Endometrial microvascular endothelial cells (primary cell): ENCODE measurements around the gene RNF115. TPM values are rescaled to one million over a fixed set of nuclear protein-coding genes. Genes with fewer than 3 reads are reported as not detected.

Source experiments
- total RNA-seq: library from RNA; depleted of rRNA; stranded (reverse); fragments of >200 nt; gene quantifications from one replicate; pipeline ENCODE4 v1.2.3, GENCODE V29; 2015; ENCODE audit errors: inconsistent ontology term

RNF115 gene
- total RNA-seq, 1 donor from 2014 or later: 13.0 TPM

Other genes starting within 250 kb of the RNF115 start
- 47.6 TPM for gene GPR89A, start 216.1 kb downstream of the RNF115 start, total RNA-seq
- gene PDZK1, start 116.7 kb downstream of the RNF115 start, total RNA-seq: not detected
- gene CD160, start 104.6 kb downstream of the RNF115 start, total RNA-seq: not detected
- gene POLR3C, start 105 bp upstream of the RNF115 start, total RNA-seq: 30.4 TPM
- 5.4 TPM for gene NUDT17, start 21.5 kb upstream of the RNF115 start, total RNA-seq
- 40.0 TPM for gene PIAS3, start 35.0 kb upstream of the RNF115 start, total RNA-seq
- gene ANKRD35, start 61.8 kb upstream of the RNF115 start, total RNA-seq: 0.93 TPM
- 5.0 TPM for gene ITGA10, start 86.0 kb upstream of the RNF115 start, total RNA-seq
- gene PEX11B, start 94.6 kb upstream of the RNF115 start, total RNA-seq: 39.3 TPM
- 224 TPM for gene RBM8A, start 103.4 kb upstream of the RNF115 start, total RNA-seq
- gene LIX1L, start 133.9 kb upstream of the RNF115 start, total RNA-seq: 46.2 TPM
- 0.46 TPM for gene ANKRD34A, start 140.5 kb upstream of the RNF115 start, total RNA-seq
- 11.2 TPM for gene POLR3GL, start 140.6 kb upstream of the RNF115 start, total RNA-seq
- gene TXNIP, start 172.5 kb upstream of the RNF115 start, total RNA-seq: 60.7 TPM
- not detected for gene HJV, start 197.6 kb upstream of the RNF115 start, total RNA-seq